ENCODE measurements around the gene IQSEC1. TPM values are rescaled to one million over a fixed set of nuclear protein-coding genes. Genes with fewer than 3 reads are reported as not detected.
A peak's percentile ranks its signal among the peaks of the same experiment; 100 is the strongest.

The IQSEC1 gene
- total and polyA plus RNA-seq, 2 donors (not counting 1 experiment from before 2014, with no cell fraction given) = 96.7 to 222 TPM

GRCh38 chr3:12895391-12896062, 177.7 kb downstream of the IQSEC1 start:
- TF ChIP-seq EZH2 (IDR thresholded peaks at IDR 0.05; ENCODE audit: borderline replicate concordance, insufficient read depth, low read depth, low read length, poor library complexity, severe bottlenecking) = no peak
- TF ChIP-seq, protein P1, sequence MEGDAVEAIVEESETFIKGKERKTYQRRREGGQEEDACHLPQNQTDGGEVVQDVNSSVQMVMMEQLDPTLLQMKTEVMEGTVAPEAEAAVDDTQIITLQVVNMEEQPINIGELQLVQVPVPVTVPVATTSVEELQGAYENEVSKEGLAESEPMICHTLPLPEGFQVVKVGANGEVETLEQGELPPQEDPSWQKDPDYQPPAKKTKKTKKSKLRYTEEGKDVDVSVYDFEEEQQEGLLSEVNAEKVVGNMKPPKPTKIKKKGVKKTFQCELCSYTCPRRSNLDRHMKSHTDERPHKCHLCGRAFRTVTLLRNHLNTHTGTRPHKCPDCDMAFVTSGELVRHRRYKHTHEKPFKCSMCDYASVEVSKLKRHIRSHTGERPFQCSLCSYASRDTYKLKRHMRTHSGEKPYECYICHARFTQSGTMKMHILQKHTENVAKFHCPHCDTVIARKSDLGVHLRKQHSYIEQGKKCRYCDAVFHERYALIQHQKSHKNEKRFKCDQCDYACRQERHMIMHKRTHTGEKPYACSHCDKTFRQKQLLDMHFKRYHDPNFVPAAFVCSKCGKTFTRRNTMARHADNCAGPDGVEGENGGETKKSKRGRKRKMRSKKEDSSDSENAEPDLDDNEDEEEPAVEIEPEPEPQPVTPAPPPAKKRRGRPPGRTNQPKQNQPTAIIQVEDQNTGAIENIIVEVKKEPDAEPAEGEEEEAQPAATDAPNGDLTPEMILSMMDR (IDR thresholded peaks at IDR 0.05) = no peak
- Mint-ChIP-seq H3K27me3 (peaks cover 3% of the 10 kb centered on the region), H3K4me1 (peaks cover 13% of the 10 kb centered on the region), H3K9me3 (ENCODE audit: insufficient read depth) (no peaks in the 10 kb centered on the region), H3K27ac (peak overlapping the region; percentile 74), H3K4me3 (no peak overlapping the region)
- H3K4me3 ChIP-seq (ENCODE audit: control extremely low read depth in 1 of 5, extremely low read depth in 1 of 5, insufficient read depth in 1 of 5, low read depth in 2 of 5, low read length in 4 of 5) = no peak overlapping the region
- peaks cover 5% of the 10 kb centered on the region for H4K20me1 ChIP-seq (ENCODE audit: control insufficient read depth, insufficient read depth, low read length, poor library complexity, severe bottlenecking)
- peaks cover 4 to 8% of the 10 kb centered on the region in 2 donors for H3K4me1 ChIP-seq (ENCODE audit: control insufficient read depth in 2 of 2, insufficient read depth in 2 of 2, low read length in 2 of 2)
- CTCF ChIA-PET = interaction anchor here (0.6 to 2.0 kb wide), 4 partner anchors 27 to 417 kb away, joined by 3 to 8 read pairs (median 3); partner anchors contain the start of gene RPL32
- DNase-seq = no peak
- 79% methylated on average over 13 of the region's 13 CpGs for WGBS (ENCODE audit: insufficient coverage)
- H3K27me3 ChIP-seq (replicated peaks in 1 of 4; ENCODE audit: control extremely low read depth in 1 of 4, control insufficient read depth in 3 of 4, insufficient read depth in 4 of 4, low read length in 3 of 4) = peaks cover 0 to 9% (median 3%) of the 10 kb centered on the region in 4 experiments
- POLR2A ChIA-PET = no interaction called here
- intact Hi-C loops (cut with micrococcal nuclease) = no loop called here
- peaks cover 0 to 27% of the 10 kb centered on the region in 2 experiments for H3K36me3 ChIP-seq (replicated peaks in 1 of 2; ENCODE audit: control extremely low read depth in 1 of 2, control insufficient read depth in 1 of 2, extremely low read depth in 1 of 2, insufficient read depth in 2 of 2, low read length in 1 of 2)
- H3K9me3 ChIP-seq (ENCODE audit: control extremely low read depth in 1 of 3, control insufficient read depth in 2 of 3, insufficient read depth in 1 of 3, low read length in 2 of 3) = no peaks in the 10 kb centered on the region
- no peaks in the 10 kb centered on the region for H3K79me2 ChIP-seq (ENCODE audit: control insufficient read depth, insufficient read depth, low read length)
- no peak overlapping the region for H3K4me2 ChIP-seq (replicated peaks; ENCODE audit: low read depth, low read length, poor library complexity, severe bottlenecking)
- peak overlapping the region in 1 of 2 donors; percentile 17 for H3K27ac ChIP-seq (ENCODE audit: low read length in 2 of 2)
- no peak overlapping the region for H3K9ac ChIP-seq (ENCODE audit: low read length)
- no peak for ATAC-seq (ENCODE audit: low read depth)
- H2AFZ ChIP-seq (ENCODE audit: insufficient read depth, low read depth, low read length, poor library complexity, severe bottlenecking) = no peak overlapping the region

GRCh38 chr3:12894629-12895028, 178.6 kb downstream of the IQSEC1 start:
- H3K9me3 Mint-ChIP-seq (ENCODE audit: insufficient read depth) = no peaks in the 10 kb centered on the region
- no peak overlapping the region for H3K4me2 ChIP-seq (replicated peaks; ENCODE audit: low read depth, low read length, poor library complexity, severe bottlenecking)
- H2AFZ ChIP-seq (ENCODE audit: insufficient read depth, low read depth, low read length, poor library complexity, severe bottlenecking) = no peak overlapping the region
- TF ChIP-seq, protein P1 (IDR thresholded peaks at IDR 0.05) = no peak
- no peak for TF ChIP-seq EZH2 (IDR thresholded peaks at IDR 0.05; ENCODE audit: borderline replicate concordance, insufficient read depth, low read depth, low read length, poor library complexity, severe bottlenecking)
- no peak overlapping the region for H3K4me3 Mint-ChIP-seq
- ATAC-seq (ENCODE audit: low read depth) (no peak), DNase-seq (no peak)
- peaks cover 9% of the 10 kb centered on the region for H3K27me3 Mint-ChIP-seq
- H3K9ac ChIP-seq (ENCODE audit: low read length) = no peak overlapping the region
- WGBS (ENCODE audit: insufficient coverage) = 89% methylated on average over 6 of the region's 6 CpGs
- peaks cover 13% of the 10 kb centered on the region for H3K4me1 Mint-ChIP-seq
- H3K27ac ChIP-seq (ENCODE audit: low read length in 2 of 2) = peak overlapping the region in 1 of 2 donors; percentile 12
- peaks cover 4% of the 10 kb centered on the region for H4K20me1 ChIP-seq (ENCODE audit: control insufficient read depth, insufficient read depth, low read length, poor library complexity, severe bottlenecking)
- peaks cover 4 to 8% of the 10 kb centered on the region in 2 donors for H3K4me1 ChIP-seq (ENCODE audit: control insufficient read depth in 2 of 2, insufficient read depth in 2 of 2, low read length in 2 of 2)
- CTCF ChIA-PET = interaction anchor here (0.9 to 2.0 kb wide), 2 partner anchors 27 to 53 kb away, joined by 3 to 8 read pairs; partner anchors contain the start of gene RPL32
- intact Hi-C loops (cut with micrococcal nuclease) = loop anchor here (5.0 kb wide), 1 partner anchor 82 kb away; no protein-coding TSS in a partner anchor
- H3K27me3 ChIP-seq (replicated peaks in 1 of 4; ENCODE audit: control extremely low read depth in 1 of 4, control insufficient read depth in 3 of 4, insufficient read depth in 4 of 4, low read length in 3 of 4) = peaks cover 0 to 14% (median 3%) of the 10 kb centered on the region in 4 experiments
- H3K4me3 ChIP-seq (ENCODE audit: control extremely low read depth in 1 of 5, extremely low read depth in 1 of 5, insufficient read depth in 1 of 5, low read depth in 2 of 5, low read length in 4 of 5) = no peak overlapping the region
- POLR2A ChIA-PET = interaction anchor here (0.8 kb wide), 1 partner anchor 9 kb away, joined by 3 read pairs; no protein-coding TSS in a partner anchor
- peak overlapping the region; percentile 71 for H3K27ac Mint-ChIP-seq
- H3K79me2 ChIP-seq (ENCODE audit: control insufficient read depth, insufficient read depth, low read length) = no peaks in the 10 kb centered on the region
- peaks cover 0 to 18% of the 10 kb centered on the region in 2 experiments for H3K36me3 ChIP-seq (replicated peaks in 1 of 2; ENCODE audit: control extremely low read depth in 1 of 2, control insufficient read depth in 1 of 2, extremely low read depth in 1 of 2, insufficient read depth in 2 of 2, low read length in 1 of 2)
- H3K9me3 ChIP-seq (ENCODE audit: control extremely low read depth in 1 of 3, control insufficient read depth in 2 of 3, insufficient read depth in 1 of 3, low read length in 2 of 3) = no peaks in the 10 kb centered on the region
